ENCODE data around the gene DGCR8. TPM values are rescaled to one million over a fixed set of nuclear protein-coding genes. Genes with fewer than 3 reads are reported as not detected.

DGCR8 gene
- 16.3 TPM for polyA plus RNA-seq (2013, experiment 1 of 2)
- 16.3 TPM for polyA plus RNA-seq (2013, experiment 2 of 2)

DNA sequence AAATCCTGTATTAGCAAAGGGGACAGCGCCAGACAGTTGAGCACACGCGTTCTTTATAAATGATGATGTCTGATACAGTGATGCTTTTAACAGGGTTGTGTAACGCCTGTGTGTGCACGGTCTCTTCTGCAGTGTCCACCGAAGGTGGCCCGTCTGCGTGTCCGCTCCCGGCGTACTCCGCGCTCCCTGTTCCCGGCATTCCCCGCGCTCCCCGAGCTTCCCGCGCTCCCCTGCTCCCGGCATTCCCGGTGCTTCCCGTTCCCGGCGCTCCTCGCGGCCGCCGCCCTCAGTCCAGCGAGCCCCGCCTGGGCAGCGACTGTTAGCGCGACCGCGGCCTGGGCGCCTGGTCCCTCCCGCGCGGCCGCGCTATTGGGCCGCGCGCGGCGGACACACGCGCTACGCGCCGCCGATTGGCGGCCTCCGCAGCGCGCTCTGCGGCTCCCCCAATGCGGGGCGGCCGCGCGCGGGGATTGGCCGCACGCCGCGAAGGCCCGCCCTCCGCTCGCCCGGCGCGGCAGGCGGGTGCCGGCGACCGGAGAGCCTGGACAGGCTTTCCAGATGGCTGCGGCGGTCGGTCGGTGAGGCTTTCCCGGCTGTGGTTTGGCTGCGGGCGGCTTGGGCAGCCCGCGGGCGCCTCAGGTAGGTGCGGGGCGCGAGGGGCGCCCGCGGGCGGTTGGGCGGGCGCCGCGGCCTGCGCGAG, at the start of gene DGCR8:
Gene DGCR8, plus strand, starts transcription at position 497 of the 700 bp plus-strand sequence. CDS start 5,723 bp downstream, outside the sequence.
- Histone ChIP-seq H4K8ac (ENCODE audit: low read depth, low read length) (no peak within 1 kb of the TSS), H4K91ac (ENCODE audit: low read depth, low read length, poor library complexity) (no peak within 1 kb of the TSS), H3K79me1 (ENCODE audit: low read depth, low read length) (peaks cover 10% of the 10 kb centered on the region), H3K18ac (ENCODE audit: low read length) (peak within 1 kb of the TSS; percentile 89), H3K9ac (ENCODE audit: low read depth, low read length, poor library complexity) (peak within 1 kb of the TSS; percentile 93), H2BK12ac (ENCODE audit: low read length) (no peak within 1 kb of the TSS), H3K9me3 (replicated peaks in 1 of 2; ENCODE audit: control insufficient read depth in 2 of 2, insufficient read depth in 1 of 2, low read depth in 1 of 2, low read length in 2 of 2) (no peaks in the 10 kb centered on the region), H2AK5ac (ENCODE audit: low read depth, low read length) (peak within 1 kb of the TSS; percentile 33), H3K14ac (ENCODE audit: low read length) (peak within 1 kb of the TSS; percentile 25), H3K23ac (ENCODE audit: low read depth, low read length, poor library complexity) (peak within 1 kb of the TSS; percentile 98), H3K4me1 (ENCODE audit: control insufficient read depth in 2 of 2, insufficient read depth in 1 of 2, low read depth in 1 of 2, low read length in 2 of 2) (peaks cover 20 to 21% of the 10 kb centered on the region in 2 donors), H2BK15ac (ENCODE audit: low read length) (no peak within 1 kb of the TSS), H2AFZ (ENCODE audit: low read length) (peak within 1 kb of the TSS; percentile 84), H2BK120ac (ENCODE audit: low read depth, low read length) (no peak within 1 kb of the TSS), H3K27me3 (ENCODE audit: control insufficient read depth in 3 of 3, insufficient read depth in 3 of 3, low read depth in 1 of 3, low read length in 3 of 3) (no peaks in the 10 kb centered on the region), H3K4ac (ENCODE audit: low read length) (no peak within 1 kb of the TSS), H2BK5ac (ENCODE audit: low read length) (peak within 1 kb of the TSS; percentile 30), H3K4me3 (ENCODE audit: low read length in 2 of 2) (peak within 1 kb of the TSS; percentile 58 to 91), H3K4me2 (ENCODE audit: insufficient read depth, low read length, poor library complexity, severe bottlenecking) (peak within 1 kb of the TSS; percentile 82), H3K36me3 (replicated peaks in 1 of 2; ENCODE audit: control insufficient read depth in 2 of 2, insufficient read depth in 2 of 2, low read length in 2 of 2) (peaks cover 5 to 37% of the 10 kb centered on the region in 2 donors), H3K27ac (replicated peaks; ENCODE audit: low read length) (peak within 1 kb of the TSS; percentile 95)
- WGBS, 2 donors (ENCODE audit: extremely low coverage in 2 of 2, insufficient read length in 2 of 2, insufficient replicate concordance in 1 of 2): no CpG with 5 or more reads among the region's 100 CpGs
- DNase-seq (ENCODE audit: low spot score): peak; percentile 92

DNA sequence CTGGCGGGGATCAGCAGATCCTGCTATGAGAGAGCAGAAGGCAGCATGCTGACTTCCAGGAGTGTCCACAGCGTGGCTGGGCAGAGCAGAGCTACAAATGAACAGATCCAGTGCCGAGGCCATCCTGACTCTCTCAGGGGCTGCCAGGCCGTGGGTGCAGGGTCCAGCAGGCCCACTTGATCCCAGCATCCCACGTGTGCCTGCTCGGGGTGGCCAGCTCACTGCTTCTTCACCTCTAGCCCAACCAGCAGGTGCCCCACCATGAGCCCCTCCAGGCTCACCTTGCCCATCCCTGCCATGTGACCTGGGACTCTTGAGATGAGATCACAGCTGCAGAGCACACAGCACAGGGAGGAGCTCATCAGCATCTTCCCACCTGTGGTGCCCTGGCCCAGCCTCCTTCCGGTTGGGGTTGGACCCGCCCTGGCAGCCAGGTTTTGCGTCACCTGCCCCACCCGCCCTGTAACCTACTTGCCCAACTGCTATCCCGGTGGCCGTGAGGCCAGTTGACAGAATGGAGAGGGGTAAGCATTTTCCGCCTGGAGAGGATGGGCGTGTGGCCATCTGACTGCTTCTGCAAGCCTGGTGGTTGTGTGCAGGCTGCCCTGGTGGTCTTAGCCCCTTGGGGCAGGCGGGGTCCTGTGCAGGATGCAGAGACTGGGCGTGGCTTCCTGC, 48.2 kb upstream of the DGCR8 start:
- no peaks in the 10 kb centered on the region for H3K4me1 ChIP-seq (ENCODE audit: control insufficient read depth in 2 of 2, insufficient read depth in 1 of 2, low read depth in 1 of 2, low read length in 2 of 2)
- peak overlapping the region; percentile 48 for H4K8ac ChIP-seq (ENCODE audit: low read depth, low read length)
- WGBS, 2 donors (ENCODE audit: extremely low coverage in 2 of 2, insufficient read length in 2 of 2, insufficient replicate concordance in 1 of 2): no CpG with 5 or more reads among the region's 16 CpGs
- H3K18ac ChIP-seq (ENCODE audit: low read length): peak overlapping the region; percentile 57
- peaks cover 0 to 8% of the 10 kb centered on the region in 2 donors for H3K36me3 ChIP-seq (replicated peaks in 1 of 2; ENCODE audit: control insufficient read depth in 2 of 2, insufficient read depth in 2 of 2, low read length in 2 of 2)
- peak overlapping the region; percentile 44 for H2BK5ac ChIP-seq (ENCODE audit: low read length)
- no peak overlapping the region for H3K4me2 ChIP-seq (ENCODE audit: insufficient read depth, low read length, poor library complexity, severe bottlenecking)
- no peaks in the 10 kb centered on the region for H3K27me3 ChIP-seq (ENCODE audit: control insufficient read depth in 3 of 3, insufficient read depth in 3 of 3, low read depth in 1 of 3, low read length in 3 of 3)
- peaks cover 7% of the 10 kb centered on the region for H3K79me1 ChIP-seq (ENCODE audit: low read depth, low read length)
- no peak overlapping the region for H2BK120ac ChIP-seq (ENCODE audit: low read depth, low read length)
- no peak for DNase-seq (ENCODE audit: low spot score)
- H2BK15ac ChIP-seq (ENCODE audit: low read length): no peak overlapping the region
- H3K4me3 ChIP-seq (ENCODE audit: low read length in 2 of 2): no peak overlapping the region
- peak overlapping the region; percentile 63 for H3K9ac ChIP-seq (ENCODE audit: low read depth, low read length, poor library complexity)
- peak overlapping the region; percentile 89 for H3K23ac ChIP-seq (ENCODE audit: low read depth, low read length, poor library complexity)
- H2AFZ ChIP-seq (ENCODE audit: low read length): no peak overlapping the region
- no peak overlapping the region for H2AK5ac ChIP-seq (ENCODE audit: low read depth, low read length)
- no peak overlapping the region for H3K14ac ChIP-seq (ENCODE audit: low read length)
- H3K4ac ChIP-seq (ENCODE audit: low read length): peak overlapping the region; percentile 84
- H2BK12ac ChIP-seq (ENCODE audit: low read length): no peak overlapping the region
- H4K91ac ChIP-seq (ENCODE audit: low read depth, low read length, poor library complexity): no peak overlapping the region
- H3K27ac ChIP-seq (replicated peaks; ENCODE audit: low read length): no peak overlapping the region
- no peaks in the 10 kb centered on the region for H3K9me3 ChIP-seq (replicated peaks in 1 of 2; ENCODE audit: control insufficient read depth in 2 of 2, insufficient read depth in 1 of 2, low read depth in 1 of 2, low read length in 2 of 2)

DNA sequence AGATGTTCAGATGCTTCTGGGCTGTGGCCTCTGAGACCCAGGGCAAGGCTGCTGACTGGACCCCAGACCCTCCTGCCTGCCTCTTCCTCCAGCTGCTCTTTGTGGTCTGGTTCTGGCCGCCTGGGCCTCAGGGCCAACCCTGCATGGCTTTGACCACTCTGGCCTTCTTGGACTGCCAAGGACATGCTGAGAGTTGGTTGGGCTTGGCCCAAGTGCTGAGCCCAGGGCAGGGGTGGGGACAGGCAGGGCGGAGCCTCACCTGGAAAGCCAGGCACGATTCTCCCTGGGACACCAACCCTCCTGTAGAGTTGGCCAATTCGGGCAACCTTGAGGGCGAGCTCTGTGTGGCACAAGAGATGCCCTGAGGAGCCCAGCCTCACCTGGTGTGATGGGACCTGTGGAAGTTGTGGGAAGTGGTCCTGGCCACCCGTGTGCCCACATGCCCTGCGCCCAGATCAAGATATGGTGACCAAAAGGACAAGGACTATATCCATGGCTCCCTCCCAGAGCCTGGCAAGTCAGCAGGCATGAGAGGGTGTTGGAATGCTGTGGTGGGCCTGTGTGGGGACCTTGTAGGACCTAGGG, 47.5 kb upstream of the DGCR8 start:
- Histone ChIP-seq H4K8ac (ENCODE audit: low read depth, low read length) (no peak overlapping the region), H3K14ac (ENCODE audit: low read length) (no peak overlapping the region), H3K4me3 (ENCODE audit: low read length in 2 of 2) (no peak overlapping the region), H3K9me3 (replicated peaks in 1 of 2; ENCODE audit: control insufficient read depth in 2 of 2, insufficient read depth in 1 of 2, low read depth in 1 of 2, low read length in 2 of 2) (no peaks in the 10 kb centered on the region), H2BK5ac (ENCODE audit: low read length) (peak overlapping the region; percentile 44), H3K27me3 (ENCODE audit: control insufficient read depth in 3 of 3, insufficient read depth in 3 of 3, low read depth in 1 of 3, low read length in 3 of 3) (no peaks in the 10 kb centered on the region), H3K23ac (ENCODE audit: low read depth, low read length, poor library complexity) (peak overlapping the region; percentile 90), H2BK120ac (ENCODE audit: low read depth, low read length) (no peak overlapping the region), H3K79me1 (ENCODE audit: low read depth, low read length) (peaks cover 7% of the 10 kb centered on the region), H2AK5ac (ENCODE audit: low read depth, low read length) (no peak overlapping the region), H3K18ac (ENCODE audit: low read length) (peak overlapping the region; percentile 66), H2AFZ (ENCODE audit: low read length) (no peak overlapping the region), H2BK15ac (ENCODE audit: low read length) (no peak overlapping the region), H2BK12ac (ENCODE audit: low read length) (no peak overlapping the region), H3K4ac (ENCODE audit: low read length) (no peak overlapping the region), H3K9ac (ENCODE audit: low read depth, low read length, poor library complexity) (peak overlapping the region; percentile 44), H4K91ac (ENCODE audit: low read depth, low read length, poor library complexity) (no peak overlapping the region), H3K4me1 (ENCODE audit: control insufficient read depth in 2 of 2, insufficient read depth in 1 of 2, low read depth in 1 of 2, low read length in 2 of 2) (no peaks in the 10 kb centered on the region), H3K36me3 (replicated peaks in 1 of 2; ENCODE audit: control insufficient read depth in 2 of 2, insufficient read depth in 2 of 2, low read length in 2 of 2) (peaks cover 0 to 11% of the 10 kb centered on the region in 2 donors), H3K4me2 (ENCODE audit: insufficient read depth, low read length, poor library complexity, severe bottlenecking) (no peak overlapping the region), H3K27ac (replicated peaks; ENCODE audit: low read length) (no peak overlapping the region)
- WGBS, 2 donors (ENCODE audit: extremely low coverage in 2 of 2, insufficient read length in 2 of 2, insufficient replicate concordance in 1 of 2): no CpG with 5 or more reads among the region's 7 CpGs
- DNase-seq (ENCODE audit: low spot score): no peak

Data from neuronal stem cell (in vitro differentiated cells).